GM06990 (cell line): ENCODE measurements around the gene HPCAL1.

Source experiments
- DNase-seq: peaks from one replicate; pipeline ENCODE4 v3.0.0-alpha.2; 2011; ENCODE audit not compliant: insufficient read length; ENCODE audit errors: extremely low read depth
- H3K27me3 ChIP-seq: replicated peaks from 2 replicates; pipeline ENCODE4 v1.6.0; 2011; ENCODE audit warnings: low read length; ENCODE audit not compliant: control insufficient read depth, insufficient read depth
- H3K36me3 ChIP-seq: 2 replicates; pipeline ENCODE4 v1.5.1; 2011; ENCODE audit warnings: low read length; ENCODE audit not compliant: control insufficient read depth, insufficient read depth
- H3K4me3 ChIP-seq: replicated peaks from 2 replicates; pipeline ENCODE4 v1.5.1; 2011; ENCODE audit warnings: low read depth, mild to moderate bottlenecking, control low read depth, low read length
- CTCF ChIP-seq: IDR thresholded peaks from 2 replicates; pipeline ENCODE4 v1.5.1; 2011; ENCODE audit warnings: low read length, control low read depth, mild to moderate bottlenecking, inconsistent platforms; ENCODE audit not compliant: insufficient read depth, poor library complexity, severe bottlenecking

HPCAL1 gene

GRCh38 chr2:10363861-10364610 lies 61.3 kb downstream of the HPCAL1 start:
- no peak for TF ChIP-seq CTCF
- Histone ChIP-seq H3K4me3 (no peak overlapping the region), H3K27me3 (no peaks in the 10 kb centered on the region), H3K36me3 (no peaks in the 10 kb centered on the region)
- DNase-seq = no peak

- H3K4me3 ChIP-seq = no peak overlapping the region
- H3K36me3 ChIP-seq = no peaks in the 10 kb centered on the region
- no peak for TF ChIP-seq CTCF
- no peak for DNase-seq
- no peaks in the 10 kb centered on the region for H3K27me3 ChIP-seq
Measured at GRCh38 chr2:10365412-10365811, 62.7 kb downstream of the HPCAL1 start.

- Histone ChIP-seq H3K4me3 (no peak overlapping the region), H3K36me3 (no peaks in the 10 kb centered on the region), H3K27me3 (no peaks in the 10 kb centered on the region)
- TF ChIP-seq CTCF = no peak
- DNase-seq = no peak
Measured at GRCh38 chr2:10366601-10367270, 64.0 kb downstream of the HPCAL1 start.

GRCh38 chr2:10367472-10368439 lies 65.1 kb downstream of the HPCAL1 start:
- no peak for DNase-seq
- Histone ChIP-seq H3K27me3 (no peaks in the 10 kb centered on the region; the same call in 1 of the 2 replicates), H3K4me3 (no peak overlapping the region), H3K36me3 (no peaks in the 10 kb centered on the region)
- no peak for TF ChIP-seq CTCF

- H3K27me3 ChIP-seq = no peaks in the 10 kb centered on the region; the same call in 1 of the 2 replicates
- DNase-seq = no peak
- H3K36me3 ChIP-seq = no peaks in the 10 kb centered on the region
- no peak overlapping the region for H3K4me3 ChIP-seq
- no peak for TF ChIP-seq CTCF
Measured at GRCh38 chr2:10368491-10369231, 66.0 kb downstream of the HPCAL1 start.
